ENCODE measurements around the gene CDK11B.
"Not testable (repeated sequence)": the region's sequence is repeated elsewhere in the genome, so short reads cannot be mapped to it uniquely, and the experiment has no call there.

CDK11B gene

DNA sequence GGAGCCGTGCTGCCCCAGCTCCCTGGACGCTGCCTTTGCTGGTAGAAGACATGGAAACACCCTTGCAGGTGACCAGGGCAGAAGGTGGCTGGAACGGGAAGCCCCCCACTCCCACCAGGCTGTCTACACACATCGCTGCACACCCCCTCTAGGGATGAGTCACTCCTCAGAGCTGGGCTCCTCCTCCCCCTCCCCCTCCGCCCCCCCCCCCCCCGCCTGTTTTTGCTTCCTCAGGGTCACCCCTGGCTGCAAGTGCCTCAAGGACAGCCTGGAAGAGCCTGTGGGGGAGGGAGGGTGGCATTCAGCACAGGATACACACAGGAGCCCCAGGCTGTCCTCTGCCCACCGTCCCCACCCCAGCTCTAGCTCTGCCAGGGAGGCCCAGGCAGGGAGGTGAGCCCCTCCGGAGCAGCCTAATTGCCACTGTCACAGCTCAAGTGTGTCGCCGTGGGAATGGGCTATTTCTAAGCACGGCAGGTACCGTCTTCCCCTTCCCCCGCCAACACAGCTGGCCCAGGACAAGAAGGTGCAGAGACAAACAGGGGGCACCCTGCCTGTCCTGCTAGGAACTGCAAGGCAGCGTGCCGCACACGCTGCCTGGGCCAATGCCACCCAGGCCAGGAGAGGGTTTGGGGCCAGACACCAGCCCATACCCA, 61.4 kb downstream of the CDK11B start:
- DNase-seq: peak in 1 of 2 donors; percentile 10

DNA sequence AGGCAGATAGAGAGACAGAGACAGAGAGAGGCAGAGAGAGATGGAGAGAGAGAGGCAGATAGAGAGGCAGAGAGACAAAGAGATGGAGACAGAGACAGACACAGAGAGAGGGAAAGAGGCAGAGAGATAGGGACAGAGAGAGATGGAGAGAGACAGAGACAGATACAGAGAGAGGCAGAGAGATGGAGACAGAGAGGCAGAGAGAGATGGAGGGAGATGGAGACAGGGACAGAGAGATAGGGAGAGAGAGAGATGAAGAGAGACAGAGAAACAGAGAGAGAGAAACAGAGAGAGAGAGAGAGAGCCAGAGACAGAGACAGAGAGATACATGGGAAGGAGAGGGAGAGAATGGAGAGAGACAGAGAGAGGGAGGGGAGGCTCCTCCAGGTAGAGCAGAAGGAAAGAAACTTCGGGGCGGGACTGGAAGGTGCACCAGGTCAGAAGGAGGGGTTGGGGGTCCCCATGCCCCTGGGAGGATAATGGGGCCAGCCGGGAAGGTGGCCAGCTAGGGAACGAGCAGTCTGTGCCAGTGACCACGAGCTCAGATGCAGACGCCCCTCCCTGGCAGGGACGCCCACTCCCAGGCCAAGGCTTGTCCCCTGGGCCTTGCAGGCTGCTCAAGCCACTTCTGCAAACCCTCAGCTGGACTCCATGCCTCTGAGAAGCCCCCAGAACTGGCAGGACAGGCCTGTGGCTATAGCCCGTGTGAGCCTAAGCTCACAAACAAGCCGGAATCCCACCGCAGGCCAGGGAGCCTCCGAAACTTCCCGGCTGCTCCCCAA, 62.1 kb downstream of the CDK11B start:
- peak; percentile 28 to 47 for DNase-seq

DNA sequence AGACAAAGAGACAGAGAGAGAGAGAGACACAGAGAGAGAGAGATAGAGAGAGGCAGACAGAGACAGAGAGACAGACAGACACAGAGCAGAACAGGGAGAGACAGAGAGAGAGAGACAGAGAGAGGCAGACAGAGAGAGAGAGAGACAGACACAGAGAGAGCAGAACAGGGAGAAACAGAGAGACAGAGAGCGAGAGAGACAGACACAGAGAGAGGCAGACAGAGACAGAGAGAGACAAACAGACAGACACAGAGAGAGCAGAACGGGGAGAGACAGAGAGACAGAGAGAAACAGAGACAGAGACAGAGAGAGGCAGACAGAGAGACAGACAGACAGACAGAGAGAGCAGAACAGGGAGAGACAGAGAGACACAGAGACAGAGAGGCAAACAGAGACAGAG, 63.5 kb downstream of the CDK11B start:
- DNase-seq: not testable (repeated sequence)

DNA sequence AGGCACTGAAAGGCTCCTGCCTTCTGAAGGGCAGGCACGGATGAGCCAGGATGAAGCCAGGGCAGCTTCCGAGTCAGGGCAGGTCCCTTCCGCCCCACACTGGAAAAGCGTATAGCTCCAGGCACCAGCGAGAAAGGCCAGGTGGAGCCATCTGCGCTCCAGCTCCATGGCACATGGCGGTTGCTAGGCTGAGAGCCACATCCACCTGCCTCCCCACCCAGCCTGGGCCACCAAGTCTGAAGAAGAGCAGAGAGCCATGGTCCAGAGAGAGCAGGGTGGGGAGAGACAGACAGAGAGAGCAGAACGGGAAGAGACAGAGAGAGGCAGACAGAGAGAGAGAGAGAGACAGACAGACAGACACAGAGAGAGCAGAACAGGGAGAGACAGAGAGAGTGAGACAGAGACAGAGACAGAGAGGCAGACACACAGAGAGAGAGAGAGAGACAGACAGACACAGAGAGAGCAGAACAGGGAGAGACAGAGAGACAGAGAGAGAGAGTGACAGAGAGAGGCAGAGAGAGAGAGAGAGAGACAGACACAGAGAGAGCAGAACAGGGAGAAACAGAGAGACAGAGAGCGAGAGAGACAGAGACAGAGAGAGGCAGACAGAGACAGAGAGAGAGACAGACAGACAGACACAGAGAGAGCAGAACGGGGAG, 64.1 kb downstream of the CDK11B start:
- DNase-seq: no peak

DNA sequence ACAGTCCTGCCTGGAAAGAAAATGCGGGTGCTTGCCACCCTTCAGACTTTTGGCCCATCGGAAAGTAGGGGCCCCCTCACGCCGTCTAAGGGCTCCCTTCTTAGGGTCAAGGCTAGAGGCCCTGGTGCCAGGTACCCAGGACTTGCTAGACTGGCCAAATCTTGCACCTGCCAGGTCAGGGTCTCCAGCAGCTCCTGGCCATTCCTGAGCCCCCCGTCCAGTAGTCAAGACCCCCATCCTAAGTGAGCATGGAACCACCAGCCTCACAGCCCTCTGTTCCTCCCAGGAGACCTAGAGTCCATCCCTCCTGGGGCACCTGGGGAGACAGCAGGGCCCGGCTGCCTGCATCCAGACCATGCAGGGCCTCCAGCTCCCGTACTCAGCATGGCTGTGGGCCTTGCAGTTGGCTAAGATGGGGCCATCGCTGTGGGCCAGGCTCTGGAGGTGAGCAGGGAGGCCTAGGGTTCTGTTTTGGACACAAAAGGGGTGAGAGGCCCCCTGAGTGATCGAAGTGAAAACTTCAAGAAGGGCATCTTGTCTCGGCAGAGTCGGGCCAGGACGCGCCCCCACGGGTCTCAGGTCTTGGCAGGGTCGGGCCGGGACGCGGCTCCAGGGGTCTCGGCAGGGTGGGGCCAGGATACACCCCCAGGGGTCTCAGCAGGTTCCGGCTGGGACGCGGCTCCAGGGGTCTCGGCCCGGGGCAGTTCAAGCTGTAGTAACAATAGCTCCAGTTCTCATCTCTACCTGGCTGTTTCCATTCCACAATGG, 64.8 kb downstream of the CDK11B start:
- no peak for DNase-seq

DNA sequence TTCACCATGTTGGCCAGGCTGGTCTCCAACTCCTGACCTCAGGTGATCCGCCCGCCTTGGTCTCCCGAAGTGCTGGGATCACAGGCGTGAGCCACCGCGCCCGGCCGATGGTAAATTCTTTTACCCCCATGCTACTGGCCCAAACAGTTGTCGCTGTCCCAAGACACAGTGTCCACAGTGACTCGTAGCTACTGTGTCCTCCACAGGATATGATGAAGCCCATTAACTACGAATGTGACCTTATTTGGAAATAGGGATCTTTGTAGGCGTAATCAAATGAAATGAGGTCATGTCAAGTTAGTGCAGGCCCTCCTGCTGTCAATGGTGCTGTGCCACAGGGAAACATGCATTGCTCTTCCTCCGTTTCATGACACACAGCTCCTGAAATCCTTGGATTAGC, 67.4 kb downstream of the CDK11B start:
- peak; percentile 35 to 45 for DNase-seq

Data from inflammatory macrophage (primary cell).